Measurements from ENCODE around the gene SPRED3.

DNA sequence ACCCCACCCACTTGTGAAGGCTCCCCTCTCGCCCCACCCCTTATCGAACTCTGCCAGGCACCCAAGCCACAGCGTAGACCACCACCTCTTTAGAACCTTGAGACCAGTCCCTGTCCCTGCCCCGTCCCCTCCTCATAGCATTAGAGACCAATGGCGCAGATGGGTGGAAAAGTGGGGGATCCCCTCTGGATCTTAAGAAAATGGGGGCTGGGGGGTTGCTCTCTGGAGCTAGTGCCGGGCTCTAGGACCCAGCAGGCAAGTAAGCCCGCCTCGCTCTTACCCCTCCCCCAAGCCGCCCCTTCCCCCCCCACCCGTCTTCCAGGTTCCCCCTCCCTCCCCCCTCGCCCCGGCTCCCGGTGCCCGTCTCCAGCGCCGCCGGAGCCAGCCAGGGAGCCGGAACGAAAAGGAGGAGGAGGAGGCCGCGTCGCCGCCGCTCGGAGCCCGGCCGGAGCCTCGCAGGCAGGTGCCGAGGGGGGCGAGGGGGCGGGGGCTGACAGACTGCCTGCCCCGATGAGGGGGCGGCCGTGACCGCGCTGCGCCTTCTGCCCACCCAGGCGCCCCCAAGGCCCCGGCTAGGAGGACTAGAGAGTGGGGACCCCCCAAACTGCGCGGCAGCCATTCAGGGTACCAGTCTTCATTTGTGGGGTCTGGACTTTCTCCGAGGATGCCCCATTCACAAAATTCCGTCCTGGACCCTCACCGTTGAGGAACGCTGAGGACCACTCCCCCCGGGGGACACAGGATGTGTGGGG, at the start of gene SPRED3:
- TF ChIP-seq, protein P1, sequence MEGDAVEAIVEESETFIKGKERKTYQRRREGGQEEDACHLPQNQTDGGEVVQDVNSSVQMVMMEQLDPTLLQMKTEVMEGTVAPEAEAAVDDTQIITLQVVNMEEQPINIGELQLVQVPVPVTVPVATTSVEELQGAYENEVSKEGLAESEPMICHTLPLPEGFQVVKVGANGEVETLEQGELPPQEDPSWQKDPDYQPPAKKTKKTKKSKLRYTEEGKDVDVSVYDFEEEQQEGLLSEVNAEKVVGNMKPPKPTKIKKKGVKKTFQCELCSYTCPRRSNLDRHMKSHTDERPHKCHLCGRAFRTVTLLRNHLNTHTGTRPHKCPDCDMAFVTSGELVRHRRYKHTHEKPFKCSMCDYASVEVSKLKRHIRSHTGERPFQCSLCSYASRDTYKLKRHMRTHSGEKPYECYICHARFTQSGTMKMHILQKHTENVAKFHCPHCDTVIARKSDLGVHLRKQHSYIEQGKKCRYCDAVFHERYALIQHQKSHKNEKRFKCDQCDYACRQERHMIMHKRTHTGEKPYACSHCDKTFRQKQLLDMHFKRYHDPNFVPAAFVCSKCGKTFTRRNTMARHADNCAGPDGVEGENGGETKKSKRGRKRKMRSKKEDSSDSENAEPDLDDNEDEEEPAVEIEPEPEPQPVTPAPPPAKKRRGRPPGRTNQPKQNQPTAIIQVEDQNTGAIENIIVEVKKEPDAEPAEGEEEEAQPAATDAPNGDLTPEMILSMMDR (conservative IDR thresholded peaks at IDR 0.05; ENCODE audit: low read length), result no peak
- TF ChIP-seq EZH2phosphoT487 (IDR thresholded peaks at IDR 0.05; ENCODE audit: borderline replicate concordance, low read depth, low read length), result no peak

All from OCI-LY7 (cell line).